HL-60 (cell line): ENCODE data around the gene ZNF76.

Experiments
- DNase-seq, 2 experiments: peaks; one replicate each; pipeline ENCODE4 v3.0.0-alpha.2; 2010 to 2020; ENCODE audit warnings: low read depth in 1 of 2, low spot score in 1 of 2
- H3K27ac ChIP-seq: fragments of 250-450 bp; sonication (Bioruptor Pico); replicated peaks from 2 replicates; pipeline ENCODE4 v1.5.1; 2020; ENCODE audit warnings: mild to moderate bottlenecking, moderate library complexity
- H3K27me3 ChIP-seq: fragments of 250-450 bp; sonication (Bioruptor Pico); 2 replicates; pipeline ENCODE4 v1.5.1; 2021; ENCODE audit warnings: mild to moderate bottlenecking, moderate library complexity; ENCODE audit not compliant: insufficient read depth, poor library complexity, severe bottlenecking
- H3K4me3 ChIP-seq: replicated peaks from 2 replicates; pipeline ENCODE4 v1.5.1; 2011; ENCODE audit warnings: mild to moderate bottlenecking, control low read depth, low read length; ENCODE audit not compliant: insufficient read depth
- CTCF ChIP-seq: IDR thresholded peaks from one replicate; pipeline ENCODE4 v1.5.1; 2011; ENCODE audit warnings: low read length, control low read depth, inconsistent platforms; ENCODE audit not compliant: insufficient read depth
- GABPA ChIP-seq: IDR thresholded peaks from 2 replicates; pipeline ENCODE4 v1.6.1; 2012; ENCODE audit warnings: low read depth
- POLR2AphosphoS5 ChIP-seq: IDR thresholded peaks from 2 replicates; pipeline ENCODE4 v1.6.1; 2012; ENCODE audit warnings: low read depth
- REST ChIP-seq: IDR thresholded peaks from 2 replicates; pipeline ENCODE4 v1.6.1; 2012; ENCODE audit warnings: low read depth; ENCODE audit not compliant: insufficient replicate concordance
- SPI1 ChIP-seq: IDR thresholded peaks from 2 replicates; pipeline ENCODE4 v1.6.1; 2012; ENCODE audit warnings: low read depth, mild to moderate bottlenecking, borderline replicate concordance

Gene ZNF76

GRCh38 chr6:35258336-35258735 lies 1.2 kb upstream of the ZNF76 start:
- TF ChIP-seq POLR2AphosphoS5, result no peak
- no peak for TF ChIP-seq CTCF
- TF ChIP-seq REST, result no peak
- no peak; the same call in 1 of the 2 replicates for TF ChIP-seq SPI1
- Histone ChIP-seq H3K27ac (no peak overlapping the region), H3K4me3 (peak overlapping the region; percentile 97), H3K27me3 (no peaks in the 10 kb centered on the region)
- DNase-seq, result no peak

- Histone ChIP-seq H3K27ac (peak overlapping the region; percentile 56), H3K4me3 (peak overlapping the region; percentile 97), H3K27me3 (no peaks in the 10 kb centered on the region)
- no peak for DNase-seq
- TF ChIP-seq GABPA, result no peak
- no peak for TF ChIP-seq POLR2AphosphoS5
- TF ChIP-seq REST, result no peak
- no peak for TF ChIP-seq CTCF
- TF ChIP-seq SPI1, result no peak
These were observed 709 bp upstream of the ZNF76 start for GRCh38 chr6:35258858-35259193.

GRCh38 chr6:35259948-35260590 lies 534 bp downstream of the ZNF76 start:
- peak overlapping the region; percentile 56 for H3K27ac ChIP-seq
- TF ChIP-seq CTCF (no peak), GABPA (no peak), SPI1 (no peak), REST (no peak), POLR2AphosphoS5 (no peak)
- DNase-seq, result peak; percentile 48 to 76

More at GRCh38 chr6:35259948-35260590, 534 bp downstream of the ZNF76 start:
- no peaks in the 10 kb centered on the region for H3K27me3 ChIP-seq
- H3K4me3 ChIP-seq, result peak overlapping the region; percentile 97
